ENCODE measurements around the gene LNX1.

DNA sequence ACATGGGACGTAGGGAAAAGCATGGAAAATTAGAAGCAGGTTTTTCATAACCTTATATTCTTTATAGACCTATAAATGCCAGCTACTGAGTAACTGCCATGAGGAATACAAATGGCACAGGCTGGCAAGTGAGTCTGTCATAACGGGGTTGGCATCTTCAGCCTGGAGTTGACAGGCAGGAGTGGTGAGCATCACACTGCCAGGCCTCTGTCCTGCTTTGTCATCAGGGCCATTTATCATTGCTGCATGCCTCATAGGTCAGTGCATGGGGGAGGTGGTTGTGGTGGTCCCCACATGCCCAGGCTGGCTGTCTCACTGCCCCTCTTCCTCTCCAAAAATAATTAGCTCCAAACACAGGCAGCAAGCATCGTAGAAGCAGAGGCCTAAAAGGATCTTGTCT is 72.5 kb downstream of the LNX1 start:
- TF ChIP-seq, protein P1, sequence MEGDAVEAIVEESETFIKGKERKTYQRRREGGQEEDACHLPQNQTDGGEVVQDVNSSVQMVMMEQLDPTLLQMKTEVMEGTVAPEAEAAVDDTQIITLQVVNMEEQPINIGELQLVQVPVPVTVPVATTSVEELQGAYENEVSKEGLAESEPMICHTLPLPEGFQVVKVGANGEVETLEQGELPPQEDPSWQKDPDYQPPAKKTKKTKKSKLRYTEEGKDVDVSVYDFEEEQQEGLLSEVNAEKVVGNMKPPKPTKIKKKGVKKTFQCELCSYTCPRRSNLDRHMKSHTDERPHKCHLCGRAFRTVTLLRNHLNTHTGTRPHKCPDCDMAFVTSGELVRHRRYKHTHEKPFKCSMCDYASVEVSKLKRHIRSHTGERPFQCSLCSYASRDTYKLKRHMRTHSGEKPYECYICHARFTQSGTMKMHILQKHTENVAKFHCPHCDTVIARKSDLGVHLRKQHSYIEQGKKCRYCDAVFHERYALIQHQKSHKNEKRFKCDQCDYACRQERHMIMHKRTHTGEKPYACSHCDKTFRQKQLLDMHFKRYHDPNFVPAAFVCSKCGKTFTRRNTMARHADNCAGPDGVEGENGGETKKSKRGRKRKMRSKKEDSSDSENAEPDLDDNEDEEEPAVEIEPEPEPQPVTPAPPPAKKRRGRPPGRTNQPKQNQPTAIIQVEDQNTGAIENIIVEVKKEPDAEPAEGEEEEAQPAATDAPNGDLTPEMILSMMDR (IDR thresholded peaks at IDR 0.05): no peak
- TF ChIP-seq POLR2A (IDR thresholded peaks at IDR 0.05): no peak
